HCT116 (cell line): ENCODE data around the gene SART3. TPM values are rescaled to one million over a fixed set of nuclear protein-coding genes. Genes with fewer than 3 reads are reported as not detected.
A peak's percentile ranks its signal among the peaks of the same experiment; 100 is the strongest.

Experiments used
- ATAC-seq: fragments of 200-7000 bp; cut with Tn5 transposase; 2 replicates; pipeline ENCODE4 v1.9.1; 2020; ENCODE audit warnings: mild to moderate bottlenecking, moderate library complexity
- BruUV-seq: library from RNA; stranded (reverse); fragments of 400-500 nt; replicated peaks from 2 replicates; lab custom pipeline; 2021; lab: Mats Ljungman, UMichigan
- CTCF ChIA-PET: fragments of 300-600 bp; sonication (Branson Sonifier 250); formaldehyde crosslinking; loops from one replicate; lab custom pipeline; 2021; ENCODE audit warnings: antibody characterized with exemption; lab: Charles Lee
- POLR2A ChIA-PET: fragments of 300-600, 350-600 bp; sonication (Branson Sonifier 250); formaldehyde crosslinking; loops from one replicate; lab custom pipeline; 2021; ENCODE audit warnings: antibody characterized with exemption; lab: Charles Lee
- RAD21 ChIA-PET, 2 experiments: fragments of 300-600 bp; sonication (Branson Sonifier 250); formaldehyde crosslinking; loops; one replicate each; lab custom pipeline; 2023; ENCODE audit warnings: low total read pairs in 2 of 2; ENCODE audit not compliant: uncharacterized antibody in 2 of 2, unreplicated experiment in 2 of 2, low non-redundant PET in 1 of 2; lab: Charles Lee
- DNase-seq: peaks from one replicate; pipeline ENCODE4 v3.0.0-alpha.2; 2010; ENCODE audit warnings: low read depth, low spot score
- H2AFZ ChIP-seq: fragments of 200-600 bp; shearing (Covaris generic), sonication (generic); 2 replicates; pipeline ENCODE4 v1.6.1; 2017; ENCODE audit warnings: low read depth, mixed run types, mixed read lengths, antibody characterized with exemption, low read length; ENCODE audit not compliant: poor library complexity, severe bottlenecking
- H3K27ac ChIP-seq: 2 replicates; pipeline ENCODE4 v1.5.1; 2012; ENCODE audit warnings: low read depth, low read length
- H3K27me3 ChIP-seq: fragments of 200-600 bp; sonication (generic); 2 replicates; pipeline ENCODE4 v1.6.1; 2016; ENCODE audit warnings: mixed run types, low read length, mixed read lengths; ENCODE audit not compliant: insufficient read depth
- H3K36me3 ChIP-seq, 2 experiments: fragments of 200-500 bp in 1 of 2; fragments of 200-600 bp in 1 of 2; sonication (Bioruptor generic) in 1 of 2; sonication (generic) in 1 of 2; 2 replicates each; pipeline versions ENCODE4 v1.5.1 to v1.6.1; 2014 to 2016; ENCODE audit warnings: low read length in 2 of 2, inconsistent platforms in 1 of 2, mixed read lengths in 1 of 2, mixed run types in 1 of 2; ENCODE audit not compliant: insufficient read depth in 2 of 2, control insufficient read depth in 1 of 2
- H3K4me1 ChIP-seq, 2 experiments: fragments of 200-600 bp in 1 of 2; sonication (generic) in 1 of 2; 2 replicates each; pipeline versions ENCODE4 v1.5.1 to v1.6.1; 2012 to 2017; ENCODE audit warnings: low read length in 2 of 2, inconsistent platforms in 1 of 2, mild to moderate bottlenecking in 1 of 2, mixed read lengths in 1 of 2, mixed run types in 1 of 2, moderate library complexity in 1 of 2; ENCODE audit not compliant: insufficient read depth in 2 of 2, control insufficient read depth in 1 of 2
- H3K4me2 ChIP-seq: fragments of 200-600 bp; sonication (generic); 2 replicates; pipeline ENCODE4 v1.6.1; 2017; ENCODE audit warnings: mixed run types, low read length, mixed read lengths
- H3K4me3 ChIP-seq, 2 experiments: fragments of 200-600 bp in 1 of 2; sonication (generic) in 1 of 2; replicated peaks in 1 of 2; 2 replicates each; pipeline ENCODE4 v1.5.1; 2011 to 2016; ENCODE audit warnings: low read length in 2 of 2, control low read depth in 1 of 2, low read depth in 1 of 2, mild to moderate bottlenecking in 1 of 2, mixed read lengths in 1 of 2, mixed run types in 1 of 2
- H3K79me2 ChIP-seq: fragments of 200-600 bp; sonication (generic); 2 replicates; pipeline ENCODE4 v1.6.1; 2017; ENCODE audit warnings: mild to moderate bottlenecking, mixed run types, low read length, moderate library complexity, mixed read lengths; ENCODE audit not compliant: insufficient read depth
- H3K9ac ChIP-seq: fragments of 200-600 bp; sonication (generic); 2 replicates; pipeline ENCODE4 v1.6.1; 2016; ENCODE audit warnings: low read length, mixed read lengths
- H3K9me2 ChIP-seq: fragments of 200-600 bp; sonication (generic), shearing (Covaris generic); 2 replicates; pipeline ENCODE4 v1.6.1; 2017; ENCODE audit warnings: mixed run types, mild to moderate bottlenecking, moderate library complexity; ENCODE audit not compliant: insufficient read depth
- H3K9me3 ChIP-seq, 2 experiments: fragments of 200-500 bp in 1 of 2; fragments of 200-600 bp in 1 of 2; sonication (Bioruptor generic) in 1 of 2; sonication (generic) in 1 of 2; 2 replicates each; pipeline ENCODE4 v1.6.1; 2014 to 2017; ENCODE audit warnings: low read length in 2 of 2, mixed read lengths in 2 of 2, inconsistent platforms in 1 of 2, low read depth in 1 of 2, mild to moderate bottlenecking in 1 of 2, mixed run types in 1 of 2, moderate library complexity in 1 of 2; ENCODE audit not compliant: control insufficient read depth in 1 of 2, insufficient read depth in 1 of 2
- H4K20me1 ChIP-seq: fragments of 200-600 bp; sonication (generic), shearing (Covaris generic); 2 replicates; pipeline ENCODE4 v1.6.1; 2017; ENCODE audit warnings: mixed run types, mild to moderate bottlenecking, moderate library complexity; ENCODE audit not compliant: insufficient read depth
- EZH2phosphoT487 ChIP-seq: fragments of 200-600 bp; IDR thresholded peaks from 2 replicates; pipeline ENCODE4 v1.6.1; 2018; ENCODE audit warnings: antibody characterized with exemption, borderline replicate concordance
- POLR2A ChIP-seq: IDR thresholded peaks from 2 replicates; pipeline ENCODE4 v1.7.0; 2011; ENCODE audit warnings: borderline replicate concordance; ENCODE audit not compliant: insufficient read depth, insufficient read length; ENCODE audit errors: extremely low read depth
- RAD21 ChIP-seq: IDR thresholded peaks from 2 replicates; pipeline ENCODE4 v1.6.1; 2012; ENCODE audit warnings: low read depth, mild to moderate bottlenecking
- SIN3A ChIP-seq: IDR thresholded peaks from 2 replicates; pipeline ENCODE4 v1.6.1; 2012; ENCODE audit warnings: low read depth
- TCF7L2 ChIP-seq: IDR thresholded peaks from 2 replicates; pipeline ENCODE4 v1.7.0; 2011; ENCODE audit warnings: borderline replicate concordance, inconsistent platforms; ENCODE audit not compliant: insufficient read depth, insufficient read length; ENCODE audit errors: extremely low read depth
- ZNF274 ChIP-seq: fragments of 200-500 bp; sonication (Bioruptor generic); IDR thresholded peaks from 2 replicates; pipeline ENCODE4 v1.6.1; 2014; ENCODE audit warnings: mild to moderate bottlenecking, low read depth, low read length, inconsistent platforms
- intact Hi-C: fragments of 100-400 bp; cut with micrococcal nuclease; formaldehyde crosslinking; loops from 2 replicates; pipeline ENCODE4 v1.10.0; 2022
- total RNA-seq: library from RNA; stranded (reverse); gene quantifications from one replicate; pipeline ENCODE4 v1.2.1, GENCODE V29; 2021; ENCODE audit not compliant: unreplicated experiment

The SART3 gene
- total RNA-seq, 1 experiment from 2014 or later: 76.1 TPM

DNA sequence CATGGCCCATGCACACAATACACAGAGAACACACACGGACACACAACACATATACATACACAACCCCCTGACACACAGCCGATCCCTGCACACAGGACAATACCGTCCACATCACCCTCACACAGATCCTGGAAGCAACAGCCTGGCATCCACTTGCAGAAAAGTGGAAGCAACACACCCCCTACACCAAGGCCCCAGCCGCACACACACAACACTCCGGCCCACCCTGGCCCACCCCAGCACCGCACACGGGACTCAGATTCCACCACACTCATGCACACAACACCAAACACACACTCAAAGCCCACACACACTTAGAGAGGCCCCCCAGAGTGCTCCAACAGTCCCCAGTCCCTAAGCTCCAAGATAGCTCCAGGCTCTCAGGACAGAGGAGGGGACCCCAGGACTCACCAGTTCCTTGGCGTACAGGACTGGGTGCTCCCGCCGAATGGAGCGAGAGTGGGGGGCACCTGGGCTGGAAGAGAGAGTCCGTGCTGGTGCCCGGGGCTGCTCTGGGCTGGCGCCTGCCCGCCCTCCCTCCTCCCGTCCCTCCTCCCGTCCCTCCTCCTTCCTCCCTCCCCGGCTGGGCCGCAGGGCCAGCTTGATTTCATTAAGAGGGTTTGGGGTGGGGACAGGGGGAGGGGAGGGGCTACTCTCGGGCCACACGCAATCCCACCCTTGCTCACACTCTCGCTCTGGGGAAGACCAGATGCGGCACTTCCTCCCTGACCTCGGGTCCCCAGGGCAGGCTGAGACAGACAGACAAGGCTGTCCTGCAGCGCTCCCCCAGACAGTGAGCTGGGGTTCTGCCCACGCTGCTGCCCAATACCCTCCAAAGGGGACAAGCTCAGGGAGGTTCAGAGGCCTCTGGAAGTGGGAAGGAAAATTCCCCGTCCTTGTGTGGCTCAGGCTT, 36.8 kb upstream of the SART3 start, which contains the start of gene TMEM119:
TMEM119 (minus strand) TSS at position 526 of the 913 bp plus-strand sequence. CDS start 5,701 bp downstream, outside the sequence.
- Histone ChIP-seq H3K4me1 (no peaks in the 10 kb centered on the region; a peak in 1 of 4 replicates), H3K27me3 (no peaks in the 10 kb centered on the region), H3K36me3 (no peaks in the 10 kb centered on the region), H3K79me2 (no peaks in the 10 kb centered on the region), H3K9me2 (no peaks in the 10 kb centered on the region), H3K4me3 (no peak within 1 kb of the TSS)
- intact Hi-C loops: no loop called here
- BruUV-seq: no TSS peak
- no peak for ATAC-seq
- no peak for TF ChIP-seq ZNF274
- TF ChIP-seq, all 23 proteins: peak for 0
- ChIA-PET CTCF (interaction anchor here (1.0 kb wide), 1 partner anchor 35 kb away, joined by 3 read pairs; the partner anchor contains the start of gene ISCU), POLR2A (no interaction called here), RAD21 (no interaction called here)
- Histone ChIP-seq H3K27ac (no peak within 1 kb of the TSS), H3K4me2 (no peak within 1 kb of the TSS), H4K20me1 (no peaks in the 10 kb centered on the region), H3K9me3 (no peaks in the 10 kb centered on the region), H2AFZ (no peak within 1 kb of the TSS), H3K9ac (no peak within 1 kb of the TSS)
- DNase-seq: no peak

DNA sequence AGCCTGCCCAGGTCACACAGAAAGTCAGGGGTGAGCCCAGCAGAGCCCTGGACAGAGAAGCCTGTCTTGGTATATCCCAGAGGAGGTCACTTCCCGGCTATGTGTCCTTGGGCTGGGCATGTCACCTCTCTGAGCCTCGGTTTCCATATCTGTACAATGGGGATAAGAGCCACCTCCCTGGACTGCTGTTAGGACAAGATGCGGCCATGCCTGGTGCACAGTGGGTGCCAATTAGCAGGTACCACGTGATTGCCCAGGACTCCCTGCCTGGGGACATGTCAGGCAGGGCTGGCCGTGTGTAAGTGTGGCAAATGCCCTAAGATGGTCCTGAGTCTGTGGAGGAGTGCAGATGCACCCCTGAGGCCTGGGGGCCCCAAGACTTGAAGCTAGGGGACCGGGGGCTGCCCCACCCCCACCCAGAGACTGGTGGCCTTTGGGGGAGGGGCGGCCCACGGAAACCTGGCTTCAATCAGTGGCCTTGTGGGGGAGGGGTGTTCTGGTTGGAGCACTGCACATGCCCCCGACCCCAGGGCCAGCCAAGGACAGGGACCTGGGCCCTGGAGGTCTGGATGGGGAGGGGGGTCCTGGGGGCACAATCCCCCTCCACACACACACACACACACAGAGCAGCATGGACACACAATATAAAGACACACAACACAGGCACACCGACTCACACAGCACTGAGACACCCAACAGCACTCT, 36.0 kb upstream of the SART3 start:
- no peak overlapping the region for H3K9ac ChIP-seq
- H2AFZ ChIP-seq: no peak overlapping the region
- H3K36me3 ChIP-seq: no peaks in the 10 kb centered on the region
- no peak overlapping the region for H3K4me2 ChIP-seq
- POLR2A ChIA-PET: no interaction called here
- no peaks in the 10 kb centered on the region for H3K27me3 ChIP-seq
- DNase-seq (no peak), ATAC-seq (peak; percentile 37; the same call in 1 of the 2 replicates)
- no peaks in the 10 kb centered on the region for H3K9me2 ChIP-seq
- TF ChIP-seq POLR2A: no peak
- no peak for TF ChIP-seq ZNF274
- no peak for TF ChIP-seq RAD21
- no peak for TF ChIP-seq SIN3A
- TF ChIP-seq TCF7L2: no peak
- TF ChIP-seq EZH2phosphoT487: no peak
- no peaks in the 10 kb centered on the region for H3K9me3 ChIP-seq
- no peak overlapping the region for H3K27ac ChIP-seq
- RAD21 ChIA-PET: no interaction called here
- no peaks in the 10 kb centered on the region for H3K79me2 ChIP-seq
- no peaks in the 10 kb centered on the region; a peak in 1 of 4 replicates for H3K4me1 ChIP-seq
- no peaks in the 10 kb centered on the region for H4K20me1 ChIP-seq
- no TSS peak for BruUV-seq
- H3K4me3 ChIP-seq: no peak overlapping the region
- CTCF ChIA-PET: no interaction called here
- intact Hi-C loops: no loop called here
